Mesodermal cell (in vitro differentiated cells): Measurements from ENCODE around the gene HCN3.

ENCODE experiments used
- H3K27ac ChIP-seq: 2 replicates; pipeline ENCODE4 v1.7.0; 2013; ENCODE audit warnings: mild to moderate bottlenecking, low read depth, low read length, moderate library complexity; ENCODE audit not compliant: severe bottlenecking
- H3K36me3 ChIP-seq: 2 replicates; pipeline ENCODE4 v1.7.1; 2013; ENCODE audit warnings: mild to moderate bottlenecking, low read length, moderate library complexity; ENCODE audit not compliant: control insufficient read depth, insufficient read depth
- H3K4me1 ChIP-seq: one replicate; pipeline ENCODE4 v1.7.1; 2013; ENCODE audit warnings: mild to moderate bottlenecking, low read length; ENCODE audit not compliant: insufficient read depth, control insufficient read depth, poor library complexity, severe bottlenecking
- H3K4me3 ChIP-seq: 2 replicates; pipeline ENCODE4 v1.7.0; 2013; ENCODE audit warnings: low read length, control low read depth, mild to moderate bottlenecking; ENCODE audit not compliant: insufficient read depth, poor library complexity, severe bottlenecking; ENCODE audit errors: extremely low read depth
- H3K9me3 ChIP-seq: 2 replicates; pipeline ENCODE4 v1.7.1; 2013; ENCODE audit warnings: mild to moderate bottlenecking, low read length, moderate library complexity; ENCODE audit not compliant: control insufficient read depth
- WGBS, 2 experiments: methylation state at CpG; one replicate each; pipeline ENCODE4 v1.1.5; 2013; ENCODE audit warnings: missing lambda C conversion rate in 2 of 2; ENCODE audit not compliant: insufficient coverage in 2 of 2; 5-methylcytosine and 5-hydroxymethylcytosine counted together

Gene HCN3

DNA sequence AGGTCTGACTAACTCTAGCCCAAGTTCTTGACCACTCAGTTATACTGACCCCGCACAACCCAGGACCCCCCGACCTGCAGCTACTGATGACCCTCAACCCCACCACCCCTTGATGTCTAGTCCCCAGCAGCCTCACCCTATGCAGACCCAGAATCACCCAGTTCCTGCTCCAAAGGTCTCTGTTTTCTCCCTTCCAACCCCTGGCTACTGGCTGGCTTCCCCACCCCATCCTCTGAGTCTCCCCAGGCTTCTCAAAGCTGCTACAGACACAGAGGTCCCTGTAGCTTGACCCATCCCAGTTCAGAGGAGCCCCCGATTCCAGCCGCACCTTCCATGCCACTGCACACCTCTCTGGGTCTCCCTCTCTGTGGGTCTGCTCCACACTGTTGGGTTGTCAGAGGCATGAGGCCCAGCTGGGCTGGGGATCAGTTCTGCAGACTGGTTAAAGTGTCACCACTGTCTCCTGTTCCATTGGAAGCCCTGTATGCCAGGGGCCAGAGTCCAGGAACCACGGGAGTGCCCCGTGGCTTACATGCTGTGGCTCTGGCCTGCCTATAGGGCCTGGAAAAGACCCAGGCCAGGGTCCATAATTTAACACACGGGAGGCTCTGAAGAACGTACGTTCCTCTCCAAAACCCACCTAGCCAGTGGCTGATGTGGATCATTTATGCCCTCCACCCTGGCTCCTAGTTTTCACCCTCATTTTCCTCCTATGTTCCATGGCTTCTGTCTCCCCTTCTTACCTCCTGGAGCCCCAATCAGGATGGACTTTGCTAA is 23.5 kb downstream of the HCN3 start:
- Histone ChIP-seq H3K9me3 (no peaks in the 10 kb centered on the region), H3K4me1 (peaks cover 7% of the 10 kb centered on the region), H3K27ac (no peak overlapping the region), H3K4me3 (no peak overlapping the region), H3K36me3 (no peaks in the 10 kb centered on the region)
- 96 to 97% methylated on average over 6 to 8 of the region's 9 CpGs for WGBS, 2 experiments

DNA sequence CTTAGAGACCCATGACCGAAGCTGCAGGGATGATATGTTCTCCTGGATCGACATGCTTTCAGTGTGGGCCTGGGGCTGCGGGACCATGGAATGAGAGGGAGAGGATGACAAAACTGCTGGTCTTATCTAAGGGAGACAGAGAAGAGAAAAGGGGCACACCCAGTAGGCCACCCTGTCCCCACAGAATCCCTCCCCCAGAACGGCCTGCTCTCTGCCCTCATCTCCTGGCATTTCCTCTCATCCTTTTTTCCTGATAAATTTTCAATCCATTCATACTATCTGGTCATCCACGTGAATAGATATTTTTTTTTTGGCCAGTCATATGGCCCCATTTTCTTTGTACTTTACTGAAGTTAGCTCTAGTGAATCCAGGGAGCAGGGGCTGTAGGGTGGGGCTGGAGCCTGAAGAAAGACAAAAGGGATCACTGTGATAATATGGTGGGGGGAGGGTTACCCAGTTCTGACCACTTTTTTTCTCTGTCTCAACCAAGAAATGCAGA is 24.1 kb downstream of the HCN3 start, which contains the start of gene PKLR:
Gene PKLR (minus strand): TSS at position 97 of the 500 bp plus-strand sequence. CDS start 43 bp downstream, at position 54.
- 85 to 95% methylated on average over 2 to 3 of the region's 5 CpGs for WGBS, 2 experiments
- Histone ChIP-seq H3K9me3 (no peaks in the 10 kb centered on the region), H3K36me3 (no peaks in the 10 kb centered on the region), H3K4me1 (peaks cover 14% of the 10 kb centered on the region), H3K27ac (no peak within 1 kb of the TSS), H3K4me3 (no peak within 1 kb of the TSS)

DNA sequence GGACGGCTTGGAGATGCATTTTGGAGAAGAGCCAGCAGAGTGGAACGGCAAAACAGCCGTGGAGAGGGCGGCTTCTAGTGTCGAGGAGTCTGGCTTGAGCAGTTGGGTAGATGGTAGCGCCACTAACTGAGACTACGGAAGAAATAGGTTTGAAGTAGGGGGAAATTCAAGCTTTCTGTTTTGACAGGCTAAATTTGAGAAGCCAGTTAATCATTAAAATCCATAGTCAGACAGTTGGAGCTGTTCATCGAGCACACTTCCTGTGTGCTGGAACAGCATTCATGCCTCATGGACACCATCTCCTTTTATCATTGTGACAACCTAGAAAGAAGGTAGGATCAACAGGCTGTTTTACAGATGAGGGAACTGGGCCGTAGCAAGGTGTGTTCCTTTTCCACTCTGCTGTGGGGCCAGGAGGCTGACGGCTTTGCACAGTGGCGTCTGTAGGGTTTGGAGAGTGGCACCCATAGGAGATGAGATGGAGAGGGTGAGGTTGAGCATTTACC is 27.3 kb downstream of the HCN3 start:
- H3K36me3 ChIP-seq, result peaks cover 2% of the 10 kb centered on the region
- H3K4me3 ChIP-seq, result no peak overlapping the region
- H3K9me3 ChIP-seq, result no peaks in the 10 kb centered on the region
- no peak overlapping the region for H3K27ac ChIP-seq
- WGBS, 2 experiments, result 91 to 97% methylated on average over 9 of the region's 11 CpGs
- H3K4me1 ChIP-seq, result peaks cover 20% of the 10 kb centered on the region

DNA sequence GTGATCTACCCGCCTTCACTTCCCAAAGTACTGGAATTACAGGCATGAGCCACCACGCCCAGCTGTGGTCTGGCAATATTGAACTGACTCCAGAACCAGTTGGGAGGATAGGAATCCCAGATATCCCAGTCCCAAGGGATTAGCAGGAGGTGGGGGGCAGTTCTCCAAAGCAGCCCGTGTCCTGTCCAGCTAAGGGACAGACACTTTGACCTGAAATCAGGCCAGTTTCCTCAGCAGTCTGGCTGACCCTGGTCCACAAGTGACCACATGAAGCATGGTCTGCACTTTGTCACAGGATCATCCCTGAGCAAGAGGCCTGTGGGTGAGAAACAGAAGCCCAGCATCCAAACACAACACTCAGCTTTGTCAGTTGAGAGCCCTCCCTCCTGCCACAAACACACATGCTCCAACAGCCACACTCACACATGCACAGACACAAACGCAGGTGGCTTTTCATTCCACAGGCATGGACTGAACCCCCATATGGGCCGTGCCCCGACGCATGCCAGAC is 28.7 kb downstream of the HCN3 start:
- Histone ChIP-seq H3K4me3 (no peak overlapping the region), H3K27ac (peak overlapping the region; percentile 77), H3K36me3 (peaks cover 15% of the 10 kb centered on the region), H3K9me3 (no peaks in the 10 kb centered on the region), H3K4me1 (peaks cover 25% of the 10 kb centered on the region)
- 85 to 98% methylated on average over 4 to 6 of the region's 7 CpGs for WGBS, 2 experiments

DNA sequence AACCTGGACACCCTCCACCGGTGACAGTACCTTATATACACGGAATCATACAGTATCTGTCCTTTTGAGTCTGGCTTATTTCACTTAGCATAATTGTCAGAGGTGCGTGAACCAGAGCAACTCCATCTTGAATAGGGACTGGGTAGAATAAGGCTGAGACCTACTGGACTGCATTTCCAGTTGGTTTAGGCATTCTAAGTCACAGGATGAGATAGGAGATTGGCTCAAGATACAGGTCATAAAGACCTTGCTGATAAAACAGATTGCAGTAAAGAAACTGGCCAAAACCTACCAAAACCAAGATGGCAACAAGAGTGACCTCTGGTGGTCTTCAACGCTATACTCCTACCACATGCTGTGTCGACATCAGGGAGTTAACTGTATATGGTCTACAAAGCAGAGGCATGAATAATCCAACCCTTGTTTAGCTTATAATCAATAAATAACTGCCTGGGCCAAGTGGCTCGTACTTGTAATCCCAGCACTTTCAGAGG is 30.0 kb downstream of the HCN3 start:
- H3K27ac ChIP-seq, result peak overlapping the region; percentile 92
- 74 to 100% methylated on average over 3 to 4 of the region's 6 CpGs for WGBS, 2 experiments
- H3K4me1 ChIP-seq, result peaks cover 26% of the 10 kb centered on the region
- H3K9me3 ChIP-seq, result no peaks in the 10 kb centered on the region
- no peak overlapping the region for H3K4me3 ChIP-seq
- peaks cover 29% of the 10 kb centered on the region for H3K36me3 ChIP-seq

DNA sequence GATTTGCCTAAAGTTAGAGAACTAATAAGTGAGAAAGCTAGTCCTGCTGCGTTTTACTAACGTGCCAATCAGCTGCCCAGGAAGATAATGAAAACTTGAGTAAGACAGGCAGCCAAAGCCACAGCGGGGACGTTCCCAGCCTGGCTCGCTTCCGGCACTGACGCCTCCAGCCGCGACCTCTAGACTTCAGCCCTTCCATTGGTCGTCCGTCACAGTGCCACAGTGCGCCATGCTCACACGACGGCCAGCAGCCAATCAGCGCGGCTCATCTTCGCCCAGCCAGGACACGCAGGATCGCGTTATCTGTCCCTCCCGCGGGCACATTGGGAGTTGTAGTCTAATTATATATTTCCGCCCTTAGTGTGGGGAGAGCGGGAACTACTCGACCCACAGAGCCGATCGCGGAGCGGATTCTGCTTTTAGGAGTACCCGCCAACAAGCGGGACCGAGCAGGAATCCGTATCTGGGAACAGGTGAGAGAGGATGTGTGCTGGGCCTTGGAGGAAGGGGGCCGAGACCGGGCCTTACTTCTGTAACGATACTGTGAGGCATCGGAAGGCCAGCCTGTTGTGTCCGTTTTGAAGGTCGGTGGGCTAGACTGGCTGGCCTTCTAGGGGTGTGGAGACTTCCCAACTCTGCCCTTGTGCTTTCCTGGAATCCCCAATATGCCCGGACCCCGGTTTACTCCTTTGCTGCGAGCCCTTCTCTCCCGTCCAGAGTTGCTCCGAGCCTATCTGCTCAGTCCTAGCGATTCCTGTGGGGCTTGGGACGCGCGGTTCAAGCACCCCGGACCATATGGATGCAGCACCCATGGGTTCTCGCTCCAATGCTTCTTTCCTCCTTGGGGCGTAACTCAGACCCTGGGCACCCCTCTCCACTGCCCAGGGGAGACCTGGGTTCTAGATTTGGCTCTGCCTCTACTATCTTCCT is 31.5 kb downstream of the HCN3 start, which contains the start of gene FDPS:
Gene FDPS (plus strand): TSS at position 374 of the 930 bp plus-strand sequence. CDS start 924 bp downstream, outside the sequence.
- Histone ChIP-seq H3K4me3 (peak within 1 kb of the TSS; percentile 96), H3K4me1 (peaks cover 31% of the 10 kb centered on the region), H3K36me3 (peaks cover 43% of the 10 kb centered on the region), H3K9me3 (no peaks in the 10 kb centered on the region), H3K27ac (peak within 1 kb of the TSS; percentile 92)
- WGBS, 2 experiments, result 0% methylated on average over 41 to 49 of the region's 51 CpGs

DNA sequence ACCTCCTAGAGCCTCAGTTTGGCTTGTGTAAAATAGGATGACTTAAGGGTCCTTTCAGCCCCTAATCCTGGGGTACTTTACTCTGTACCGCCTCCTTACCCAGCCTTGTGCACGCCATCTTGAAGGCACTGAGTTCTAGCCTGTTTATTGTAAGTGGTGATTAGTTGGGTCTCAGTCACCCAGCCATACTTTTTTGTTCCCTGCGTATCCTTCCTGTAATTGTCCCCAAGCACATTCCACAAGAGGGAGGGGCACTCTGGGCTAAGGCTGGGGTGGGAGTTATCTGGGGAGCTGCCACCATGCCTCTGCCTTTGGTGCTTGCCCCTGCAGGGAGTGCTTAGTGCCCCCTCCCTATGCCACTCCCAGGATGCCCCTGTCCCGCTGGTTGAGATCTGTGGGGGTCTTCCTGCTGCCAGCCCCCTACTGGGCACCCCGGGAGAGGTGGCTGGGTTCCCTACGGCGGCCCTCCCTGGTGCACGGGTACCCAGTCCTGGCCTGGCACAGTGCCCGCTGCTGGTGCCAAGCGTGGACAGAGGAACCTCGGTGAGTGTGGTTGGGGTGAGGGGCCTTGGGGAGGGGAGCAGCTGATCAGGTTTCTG is 32.3 kb downstream of the HCN3 start:
- H3K4me1 ChIP-seq, result peaks cover 31% of the 10 kb centered on the region
- WGBS, 2 experiments, result 49 to 58% methylated on average over 4 to 5 of the region's 11 CpGs
- peak overlapping the region; percentile 96 for H3K4me3 ChIP-seq
- no peaks in the 10 kb centered on the region for H3K9me3 ChIP-seq
- H3K27ac ChIP-seq, result peak overlapping the region; percentile 92
- H3K36me3 ChIP-seq, result peaks cover 50% of the 10 kb centered on the region

DNA sequence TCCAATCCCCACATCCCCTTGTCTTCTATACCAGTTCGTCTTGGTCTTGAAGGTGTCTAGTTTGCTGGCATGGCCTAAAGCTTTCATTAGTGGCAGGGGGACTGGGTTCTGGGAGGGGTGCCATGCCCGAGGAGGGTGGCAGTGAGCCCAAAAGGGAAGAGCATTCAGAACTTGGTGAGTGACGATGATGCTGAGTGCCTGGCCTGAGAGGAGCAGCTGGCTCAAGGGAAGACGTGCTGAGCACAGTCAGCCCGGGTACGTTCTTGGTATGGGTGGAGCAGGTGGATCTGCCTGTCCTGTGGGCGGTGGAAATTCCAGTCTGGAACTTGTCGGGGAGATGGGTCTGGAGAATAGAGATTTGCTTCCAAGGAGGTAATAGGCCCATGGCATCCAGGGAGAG is 36.0 kb downstream of the HCN3 start:
- Histone ChIP-seq H3K9me3 (no peaks in the 10 kb centered on the region), H3K4me3 (no peak overlapping the region), H3K4me1 (peaks cover 15% of the 10 kb centered on the region), H3K36me3 (peaks cover 83% of the 10 kb centered on the region), H3K27ac (no peak overlapping the region)
- WGBS, 2 experiments, result 95 to 97% methylated on average over 7 to 8 of the region's 8 CpGs

DNA sequence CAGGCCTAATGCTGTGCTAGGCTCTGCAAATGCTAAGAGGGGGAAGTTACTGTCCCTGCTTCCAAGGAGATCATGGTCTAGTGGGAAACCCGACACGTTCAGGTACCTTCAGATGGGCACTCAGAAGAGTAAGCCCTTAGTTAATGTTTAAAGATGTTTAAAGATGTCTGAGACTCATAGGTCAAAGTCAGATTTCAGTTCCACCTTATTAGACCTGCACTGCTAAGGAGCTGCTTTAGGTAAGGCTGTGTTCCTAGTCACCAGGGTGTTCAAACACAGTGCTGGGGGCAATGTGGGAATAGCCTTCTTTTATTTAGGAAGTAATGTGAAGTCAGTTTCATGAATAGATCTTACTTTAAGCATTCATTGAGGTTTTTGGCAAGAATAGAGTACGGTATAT is 39.7 kb downstream of the HCN3 start:
- Histone ChIP-seq H3K4me1 (peaks cover 31% of the 10 kb centered on the region), H3K36me3 (peaks cover 83% of the 10 kb centered on the region), H3K27ac (no peak overlapping the region), H3K4me3 (no peak overlapping the region), H3K9me3 (no peaks in the 10 kb centered on the region)
- WGBS, 2 experiments, result 88 to 96% methylated on average over 2 to 3 of the region's 3 CpGs

DNA sequence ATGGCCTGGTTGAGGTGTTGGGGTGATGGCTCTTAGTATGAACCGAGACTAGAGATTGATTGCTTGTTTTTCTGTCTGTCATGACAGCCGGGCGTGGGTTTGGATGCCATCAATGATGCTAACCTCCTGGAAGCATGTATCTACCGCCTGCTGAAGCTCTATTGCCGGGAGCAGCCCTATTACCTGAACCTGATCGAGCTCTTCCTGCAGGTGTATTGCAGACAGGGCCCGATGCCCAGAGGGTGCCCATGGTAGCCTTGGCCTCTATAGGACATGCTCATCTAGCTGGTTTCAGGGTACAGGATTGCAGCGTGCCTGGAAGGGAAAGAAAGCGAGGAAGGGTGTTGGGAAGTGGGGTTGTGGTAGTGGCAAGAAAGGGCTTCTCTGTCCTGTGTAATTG is 40.8 kb downstream of the HCN3 start:
- H3K9me3 ChIP-seq, result no peaks in the 10 kb centered on the region
- H3K4me3 ChIP-seq, result no peak overlapping the region
- WGBS, 2 experiments, result 97 to 100% methylated on average over 7 to 9 of the region's 9 CpGs
- no peak overlapping the region for H3K27ac ChIP-seq
- H3K4me1 ChIP-seq, result peaks cover 31% of the 10 kb centered on the region
- peaks cover 72% of the 10 kb centered on the region for H3K36me3 ChIP-seq
